T-cell (primary cell): Measurements from ENCODE around the gene ABCC10. TPM values are rescaled to one million over a fixed set of nuclear protein-coding genes. Genes with fewer than 3 reads are reported as not detected.

Source experiments
- ATAC-seq, 4 experiments: fragments of 200-7000 bp in 3 of 4; fragments of 150-1000 bp in 1 of 4; cut with Tn5 transposase; replicated peaks in 1 of 4; 1 replicate in 3 of 4; 2 replicates in 1 of 4; pipeline ENCODE4 v1.10.0; 2021; ENCODE audit warnings: moderate library complexity in 3 of 4, mild to moderate bottlenecking in 2 of 4, moderate number of reproducible peaks in 1 of 4
- CTCF ChIA-PET, 2 donors: fragments of 300-600 bp; sonication (Branson Sonifier 250); formaldehyde crosslinking; loops; one replicate each; lab custom pipeline; 2022; ENCODE audit warnings: antibody characterized with exemption in 2 of 2; lab: Charles Lee
- POLR2A ChIA-PET, 2 donors: fragments of 300-600 bp; sonication (Branson Sonifier 250); formaldehyde crosslinking; loops; one replicate each; lab custom pipeline; 2022; ENCODE audit warnings: antibody characterized with exemption in 2 of 2; lab: Charles Lee
- DNase-seq, 35 experiments: peaks; one replicate each; pipeline versions ENCODE4 v3.0.0 to v3.0.0-alpha.2; 2013 to 2023
- H3K27ac ChIP-seq: one replicate; pipeline ENCODE4 v1.5.1; 2013; ENCODE audit warnings: low read length
- H3K27me3 ChIP-seq, 2 experiments: replicated peaks in 1 of 2; 1 replicate in 1 of 2; 2 replicates in 1 of 2; pipeline versions ENCODE4 v1.6.1 to v1.7.0; 2013; ENCODE audit warnings: low read length in 1 of 2, mixed read lengths in 1 of 2; ENCODE audit not compliant: control insufficient read depth in 2 of 2, insufficient read depth in 2 of 2; ENCODE audit errors: extremely low read depth in 1 of 2
- H3K36me3 ChIP-seq, 2 donors: 1 replicate in 1 of 2; 2 replicates in 1 of 2; pipeline versions ENCODE4 v1.6.1 to v1.7.0; 2013; ENCODE audit warnings: low read length in 1 of 2; ENCODE audit not compliant: control insufficient read depth in 2 of 2, insufficient read depth in 1 of 2; ENCODE audit errors: extremely low read depth in 1 of 2
- H3K4me1 ChIP-seq, 2 experiments: 1 replicate in 1 of 2; 2 replicates in 1 of 2; pipeline versions ENCODE4 v1.6.1 to v1.7.0; 2013; ENCODE audit warnings: low read length in 2 of 2, mixed read lengths in 1 of 2; ENCODE audit not compliant: insufficient read depth in 2 of 2, control insufficient read depth in 1 of 2; ENCODE audit errors: extremely low read depth in 1 of 2
- H3K4me3 ChIP-seq, 2 donors: 1 replicate in 1 of 2; 2 replicates in 1 of 2; pipeline versions ENCODE4 v1.5.1 to v1.7.0; 2013; ENCODE audit warnings: mild to moderate bottlenecking in 2 of 2, low read length in 1 of 2, moderate library complexity in 1 of 2; ENCODE audit not compliant: control insufficient read depth in 1 of 2; ENCODE audit errors: extremely low read depth in 1 of 2
- H3K9me3 ChIP-seq: 2 replicates; pipeline ENCODE4 v1.7.0; 2013
- H3K27ac Mint-ChIP-seq, 2 donors: one replicate each; pipeline ENCODE4 v1.8.0; 2020 to 2021; ENCODE audit warnings: mild to moderate bottlenecking in 2 of 2, mixed read lengths in 2 of 2
- H3K27me3 Mint-ChIP-seq, 2 donors: one replicate each; pipeline ENCODE4 v1.8.0; 2021 to 2022; ENCODE audit warnings: mixed read lengths in 2 of 2
- H3K36me3 Mint-ChIP-seq: one replicate; pipeline ENCODE4 v1.8.0; 2021; ENCODE audit warnings: mixed read lengths
- H3K4me1 Mint-ChIP-seq, 3 donors: one replicate each; pipeline ENCODE4 v1.8.0; 2020 to 2022; ENCODE audit warnings: mixed read lengths in 3 of 3, mild to moderate bottlenecking in 1 of 3
- H3K4me3 Mint-ChIP-seq, 3 donors: one replicate each; pipeline ENCODE4 v1.8.0; 2020 to 2022; ENCODE audit warnings: mild to moderate bottlenecking in 3 of 3, mixed read lengths in 3 of 3, moderate library complexity in 3 of 3
- H3K9me3 Mint-ChIP-seq, 3 donors: one replicate each; pipeline ENCODE4 v1.8.0; 2020 to 2022; ENCODE audit warnings: mixed read lengths in 3 of 3
- WGBS: methylation state at CpG from one replicate; pipeline ENCODE4 v1.1.5; 2013; ENCODE audit warnings: missing lambda C conversion rate; ENCODE audit not compliant: insufficient coverage; 5-methylcytosine and 5-hydroxymethylcytosine counted together
- total RNA-seq, 35 experiments: library from RNA in 6 of 35; stranded (reverse) in 6 of 35; fragments of 120-200 nt in 1 of 35; gene quantifications; one replicate each; pipeline versions ENCODE4 v1.2.1 to v1.2.4 and lab custom pipeline; 2013 to 2026

The ABCC10 gene
- total RNA-seq, 5 donors from 2014 or later (not counting 1 experiment from before 2014, with no cell fraction given): 57.8 to 85.4 (median 75.5) TPM

DNA sequence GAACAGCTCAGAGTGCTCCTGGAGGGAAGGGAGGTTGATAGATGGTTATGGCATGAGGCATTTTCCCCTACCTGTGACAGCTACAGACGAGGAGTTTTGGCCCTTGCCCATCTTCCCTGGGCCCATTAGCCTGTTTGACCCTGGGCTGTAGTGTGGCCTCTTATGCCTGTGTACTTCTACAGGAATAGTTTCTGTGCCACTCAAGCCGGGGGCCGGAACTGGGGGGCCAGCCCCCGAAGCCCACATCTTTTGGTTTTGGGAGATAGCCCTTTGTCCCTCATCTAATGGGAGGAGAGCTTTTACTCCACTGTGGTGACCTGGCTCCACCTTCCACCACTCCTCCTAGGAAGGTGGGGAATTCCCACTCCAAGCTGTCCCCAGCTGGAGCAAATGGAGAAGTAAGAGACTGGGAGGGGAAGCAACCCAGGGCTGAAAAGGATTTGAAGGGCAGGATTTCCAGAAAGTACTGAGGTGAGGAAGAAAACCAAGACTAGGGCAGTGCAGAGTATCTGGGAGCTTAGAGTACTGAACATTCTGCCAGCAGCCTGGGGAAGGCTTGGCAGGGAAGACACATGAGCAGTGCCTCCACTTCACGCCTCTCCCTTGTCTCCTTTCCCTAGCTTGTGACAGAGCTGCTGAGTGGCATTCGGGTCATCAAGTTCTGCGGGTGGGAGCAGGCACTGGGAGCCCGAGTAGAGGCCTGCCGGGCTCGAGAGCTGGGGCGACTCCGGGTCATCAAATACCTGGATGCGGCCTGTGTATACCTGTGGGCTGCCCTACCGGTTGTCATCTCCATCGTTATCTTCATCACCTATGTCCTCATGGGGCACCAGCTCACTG is 6.9 kb downstream of the ABCC10 start:
- Histone ChIP-seq H3K4me3 (no peak overlapping the region), H3K9me3 (no peaks in the 10 kb centered on the region), H3K27ac (no peak overlapping the region), H3K27me3 (no peaks in the 10 kb centered on the region), H3K36me3 (peaks cover 5 to 53% of the 10 kb centered on the region in 2 donors), H3K4me1 (peaks cover 0 to 11% of the 10 kb centered on the region in 2 experiments)
- Mint-ChIP-seq H3K4me3 (no peak overlapping the region), H3K27ac (peak overlapping the region in 1 of 2 donors; percentile 22), H3K4me1 (peaks cover 9 to 14% (median 12%) of the 10 kb centered on the region in 3 donors), H3K36me3 (peaks cover 12% of the 10 kb centered on the region), H3K9me3 (no peaks in the 10 kb centered on the region), H3K27me3 (no peaks in the 10 kb centered on the region)
- POLR2A ChIA-PET: interaction anchor here in 1 of 2 donors (0.6 kb wide), 2 partner anchors 10 to 270 kb away, joined by 9 to 10 read pairs; no protein-coding TSS in a partner anchor
- DNase-seq (no peak), ATAC-seq (no peak)
- WGBS: 95% methylated on average over 10 of the region's 15 CpGs
- CTCF ChIA-PET: interaction anchor here in 1 of 2 donors (0.7 kb wide), 1 partner anchor 9 kb away, joined by 3 read pairs; no protein-coding TSS in a partner anchor

DNA sequence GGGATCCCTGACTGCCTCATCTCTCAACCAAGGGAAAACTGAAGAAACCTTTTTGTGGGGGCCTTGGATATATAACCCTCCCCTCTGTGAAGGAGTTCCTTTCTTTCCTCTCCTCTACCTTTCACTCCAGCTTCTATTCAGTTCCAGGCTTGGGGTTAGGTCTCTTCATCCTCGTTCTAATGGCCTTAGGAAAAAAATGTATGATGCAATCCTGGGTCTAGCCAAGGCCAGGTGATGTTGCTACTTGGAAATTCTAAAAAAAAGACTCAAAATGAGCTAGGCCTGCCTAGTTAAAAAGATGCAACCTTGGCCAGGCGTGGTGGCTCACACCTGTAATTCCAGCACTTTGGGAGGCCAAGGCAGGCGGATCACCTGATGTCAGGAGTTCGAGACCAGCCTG is 7.6 kb downstream of the ABCC10 start:
- Mint-ChIP-seq H3K9me3 (no peaks in the 10 kb centered on the region), H3K36me3 (peaks cover 12% of the 10 kb centered on the region), H3K27ac (no peak overlapping the region), H3K4me3 (no peak overlapping the region), H3K27me3 (no peaks in the 10 kb centered on the region), H3K4me1 (peaks cover 8 to 13% (median 11%) of the 10 kb centered on the region in 3 donors)
- H3K4me1 ChIP-seq: peaks cover 0 to 4% of the 10 kb centered on the region in 2 experiments
- ATAC-seq (no peak), DNase-seq (no peak)
- no peak overlapping the region for H3K27ac ChIP-seq
- no peak overlapping the region for H3K4me3 ChIP-seq
- H3K27me3 ChIP-seq: no peaks in the 10 kb centered on the region
- ChIA-PET CTCF (interaction anchor here in 1 of 2 donors (0.6 to 0.7 kb wide), 2 partner anchors 9 to 58 kb away, joined by 3 read pairs; no protein-coding TSS in a partner anchor), POLR2A (interaction anchor here in 1 of 2 donors (0.6 kb wide), 1 partner anchor 10 kb away, joined by 10 read pairs; no protein-coding TSS in a partner anchor)
- 100% methylated on average over 1 of the region's 4 CpGs for WGBS
- peaks cover 5 to 54% of the 10 kb centered on the region in 2 donors for H3K36me3 ChIP-seq
- H3K9me3 ChIP-seq: no peaks in the 10 kb centered on the region

DNA sequence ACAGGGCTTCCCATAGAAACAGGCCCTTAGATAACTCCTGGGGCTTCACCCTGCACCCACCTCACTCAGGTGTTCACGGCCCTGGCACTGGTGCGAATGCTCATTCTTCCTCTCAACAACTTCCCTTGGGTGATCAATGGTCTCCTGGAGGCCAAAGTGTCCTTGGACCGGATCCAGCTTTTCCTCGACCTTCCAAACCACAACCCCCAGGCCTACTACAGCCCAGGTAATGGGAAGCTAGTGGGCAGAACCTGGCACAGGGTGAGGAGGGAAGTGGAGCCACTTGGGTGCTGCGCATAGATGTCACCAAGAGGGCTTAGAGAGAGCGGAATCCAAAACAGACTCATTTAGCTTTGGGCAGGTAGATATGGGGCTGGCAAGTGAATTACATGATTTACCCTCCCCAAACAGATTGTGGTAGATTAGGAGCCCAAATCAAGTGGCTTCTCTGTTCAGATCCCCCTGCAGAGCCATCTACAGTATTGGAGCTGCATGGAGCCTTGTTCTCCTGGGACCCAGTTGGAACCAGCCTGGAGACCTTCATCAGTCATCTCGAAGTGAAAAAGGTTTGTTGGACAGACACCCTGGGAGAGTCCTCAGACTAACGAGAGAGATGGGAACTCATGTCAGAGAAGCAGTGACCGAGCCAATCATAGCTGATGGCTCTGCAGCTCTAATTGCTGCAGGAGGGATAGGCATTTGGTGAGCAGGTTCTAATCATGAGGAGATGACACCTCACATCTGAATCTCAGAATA is 8.5 kb downstream of the ABCC10 start:
- H3K27ac ChIP-seq: no peak overlapping the region
- Mint-ChIP-seq H3K9me3 (no peaks in the 10 kb centered on the region), H3K36me3 (peaks cover 12% of the 10 kb centered on the region), H3K4me1 (peaks cover 6 to 8% (median 6%) of the 10 kb centered on the region in 3 donors), H3K4me3 (no peak overlapping the region), H3K27me3 (no peaks in the 10 kb centered on the region), H3K27ac (peak overlapping the region in 1 of 2 donors; percentile 6)
- ATAC-seq: no peak
- no peaks in the 10 kb centered on the region for H3K4me1 ChIP-seq
- 98% methylated on average over 5 of the region's 9 CpGs for WGBS
- no peaks in the 10 kb centered on the region for H3K27me3 ChIP-seq
- H3K9me3 ChIP-seq: no peaks in the 10 kb centered on the region
- POLR2A ChIA-PET: no interaction called here
- DNase-seq: no peak
- H3K36me3 ChIP-seq: peaks cover 5 to 58% of the 10 kb centered on the region in 2 donors
- H3K4me3 ChIP-seq: no peak overlapping the region
- CTCF ChIA-PET: no interaction called here

GRCh38 chr6:43436577-43437282 is 9.4 kb downstream of the ABCC10 start:
- Histone ChIP-seq H3K36me3 (peaks cover 5 to 59% of the 10 kb centered on the region in 2 donors), H3K27ac (no peak overlapping the region), H3K4me1 (no peaks in the 10 kb centered on the region), H3K9me3 (no peaks in the 10 kb centered on the region), H3K27me3 (no peaks in the 10 kb centered on the region), H3K4me3 (no peak overlapping the region)
- DNase-seq: no peak
- H3K27me3 Mint-ChIP-seq: no peaks in the 10 kb centered on the region
- CTCF ChIA-PET: no interaction called here
- no peaks in the 10 kb centered on the region for H3K9me3 Mint-ChIP-seq
- peaks cover 9% of the 10 kb centered on the region for H3K36me3 Mint-ChIP-seq
- H3K4me1 Mint-ChIP-seq: peaks cover 4 to 6% (median 4%) of the 10 kb centered on the region in 3 donors
- POLR2A ChIA-PET: no interaction called here
- H3K4me3 Mint-ChIP-seq: no peak overlapping the region
- WGBS: 93% methylated on average over 3 of the region's 5 CpGs
- H3K27ac Mint-ChIP-seq: no peak overlapping the region
- ATAC-seq: no peak

DNA sequence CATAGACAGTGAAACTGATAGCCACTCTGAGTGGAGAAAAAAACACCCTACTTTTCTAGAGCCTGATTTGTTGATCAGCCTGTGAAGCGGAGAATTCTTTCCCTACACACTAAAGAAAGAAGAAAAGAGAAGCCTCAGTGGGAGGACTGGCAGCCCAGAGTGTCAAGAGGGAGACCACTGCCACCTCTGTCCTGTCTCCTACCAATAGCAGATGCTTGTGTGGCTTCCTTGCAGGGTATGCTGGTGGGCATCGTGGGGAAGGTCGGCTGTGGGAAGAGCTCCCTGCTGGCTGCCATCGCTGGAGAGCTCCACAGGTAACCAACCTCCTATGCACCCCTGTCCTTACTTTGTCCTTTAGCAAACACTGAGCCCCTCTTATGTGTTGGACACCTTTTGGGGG is 10.4 kb downstream of the ABCC10 start:
- Mint-ChIP-seq H3K9me3 (no peaks in the 10 kb centered on the region), H3K4me1 (no peaks in the 10 kb centered on the region), H3K36me3 (peaks cover 9% of the 10 kb centered on the region), H3K27me3 (no peaks in the 10 kb centered on the region), H3K27ac (peak overlapping the region in 1 of 2 donors; percentile 34), H3K4me3 (no peak overlapping the region)
- POLR2A ChIA-PET: no interaction called here
- Histone ChIP-seq H3K36me3 (peaks cover 5 to 55% of the 10 kb centered on the region in 2 donors), H3K27me3 (no peaks in the 10 kb centered on the region), H3K27ac (no peak overlapping the region), H3K4me3 (no peak overlapping the region), H3K9me3 (no peaks in the 10 kb centered on the region), H3K4me1 (no peaks in the 10 kb centered on the region)
- ATAC-seq (no peak), DNase-seq (no peak)
- CTCF ChIA-PET: interaction anchor here in 1 of 2 donors (0.6 to 1.0 kb wide), 2 partner anchors 15 to 18 kb away, joined by 3 to 4 read pairs; partner anchors contain the start of gene DLK2
- WGBS: no CpG with 5 or more reads among the region's 4 CpGs
